ENCODE results near the gene CFLAR. TPM values are rescaled to one million over a fixed set of nuclear protein-coding genes. Genes with fewer than 3 reads are reported as not detected.

Gene CFLAR
- total and polyA plus RNA-seq, 2 of the 13 experiments (the other 11 are each of a cell fraction or from before 2014, with no cell fraction given), result 43.8 to 92.1 TPM

- ChIA-PET CTCF (ENCODE audit: low intra/inter-chr PET ratio, low total read pairs) (no interaction called here), POLR2A (interaction anchor here (0.9 to 3.0 kb wide), 11 partner anchors 13 to 280 kb away, joined by 3 to 30 read pairs (median 4); partner anchors contain the start of genes CASP10, CFLAR, CLK1 and NIF3L1)
- BruUV-seq (replicated peaks), result TSS peak; percentile 9
- Histone ChIP-seq H3K4me3 (replicated peaks in 1 of 3; ENCODE audit: insufficient read depth in 1 of 3, low read depth in 2 of 3, low read length in 3 of 3) (no peak overlapping the region), H3K27ac (ENCODE audit: extremely low read length, insufficient read depth, low read length) (peak overlapping the region; percentile 20), H3K36me3 (replicated peaks in 1 of 2; ENCODE audit: control insufficient read depth in 1 of 2, insufficient read depth in 2 of 2, low read length in 2 of 2) (peaks cover 1 to 11% of the 10 kb centered on the region in 2 experiments), H2AFZ (ENCODE audit: low read length) (no peak overlapping the region), H3K4me1 (ENCODE audit: insufficient read depth, low read length) (peaks cover 29% of the 10 kb centered on the region), H3K9ac (ENCODE audit: insufficient read depth, low read depth, low read length) (no peak overlapping the region), H4K20me1 (ENCODE audit: insufficient read depth, low read length) (no peaks in the 10 kb centered on the region), H3K79me2 (ENCODE audit: insufficient read depth, low read length) (no peaks in the 10 kb centered on the region), H3K9me3 (ENCODE audit: low read length) (no peaks in the 10 kb centered on the region), H3K4me2 (ENCODE audit: low read depth, low read length) (no peak overlapping the region), H3K27me3 (ENCODE audit: control insufficient read depth in 1 of 2, insufficient read depth in 2 of 2, low read length in 2 of 2) (no peaks in the 10 kb centered on the region)
- in situ Hi-C loops (cut with HindIII; ENCODE audit: extremely low pct_ligation_motif_present, low pct_unique_long_range_greater_than_20kb) (no loop called here), intact Hi-C loops (cut with micrococcal nuclease; ENCODE audit: unreplicated experiment) (no loop called here)
- DNase-seq (ENCODE audit: low spot score) (peak; percentile 70), FAIRE-seq (peak; percentile 70), ATAC-seq (peak; percentile 85)
- WGBS (ENCODE audit: low lambda C conversion rate), result 60% methylated on average over 5 of the region's 5 CpGs
- TF ChIP-seq ZNF713 (CRISPR knock-in tag; IDR thresholded peaks at IDR 0.05) (no peak), NCOR1 (IDR thresholded peaks at IDR 0.05; ENCODE audit: borderline replicate concordance, low read length) (peak; percentile 31; the same call in 1 of the 2 replicates), GATAD2A (CRISPR knock-in tag; IDR thresholded peaks at IDR 0.05) (peak; percentile 50; the same call in 1 of the 2 replicates), CSRNP1 (CRISPR knock-in tag; IDR thresholded peaks at IDR 0.05) (no peak), MAFK (conservative IDR thresholded peaks at IDR 0.05 in 1 of 2, IDR thresholded peaks at IDR 0.05 in 1 of 2; ENCODE audit: low read length in 2 of 2) (peak; percentile 84 to 86), ZNF331 (CRISPR knock-in tag; IDR thresholded peaks at IDR 0.05) (peak; percentile 49; the same call in 1 of the 2 replicates), SAP130 (CRISPR knock-in tag; IDR thresholded peaks at IDR 0.05; ENCODE audit: low read depth) (peak; percentile 65), FOXA3 (CRISPR knock-in tag; IDR thresholded peaks at IDR 0.05) (peak; percentile 46), CCDC6 (CRISPR knock-in tag; IDR thresholded peaks at IDR 0.05) (0 out of 2 replicates have a peak, but pooled peaks have one; percentile 46), IRF2 (CRISPR knock-in tag; IDR thresholded peaks at IDR 0.05) (peak; percentile 15; the same call in 1 of the 2 replicates), EED (CRISPR knock-in tag; IDR thresholded peaks at IDR 0.05) (no peak), ASH2L (IDR thresholded peaks at IDR 0.05; ENCODE audit: insufficient read length, low read depth, low read length) (peak; percentile 21), HOMEZ (CRISPR knock-in tag; IDR thresholded peaks at IDR 0.05; ENCODE audit: low read depth) (peak; percentile 37; the same call in 1 of the 2 replicates), TFAP4 (IDR thresholded peaks at IDR 0.05; ENCODE audit: borderline replicate concordance, low read depth) (peak; percentile 34; the same call in 1 of the 2 replicates), ZNF432 (CRISPR knock-in tag; IDR thresholded peaks at IDR 0.05; ENCODE audit: borderline replicate concordance) (no peak), HNF4G (IDR thresholded peaks at IDR 0.05; ENCODE audit: borderline replicate concordance, low read depth, low read length) (peak; percentile 79), HNF4G (CRISPR knock-in tag; IDR thresholded peaks at IDR 0.05; ENCODE audit: borderline replicate concordance, low read depth) (no peak), FOXA1 (IDR thresholded peaks at IDR 0.05) (no peak), FOXA1 (CRISPR knock-in tag; IDR thresholded peaks at IDR 0.05) (peak; percentile 57; the same call in 1 of the 2 replicates), ZNF644 (CRISPR knock-in tag; IDR thresholded peaks at IDR 0.05; ENCODE audit: low read depth) (0 out of 2 replicates have a peak, but pooled peaks have one; percentile 20)
These were observed 28.4 kb downstream of the CFLAR start for GRCh38 chr2:201144101-201145051.
